Liver (tissue), 9 donors: ENCODE results near the gene SYPL1. TPM values are rescaled to one million over a fixed set of nuclear protein-coding genes. Genes with fewer than 3 reads are reported as not detected.

Experiments used
- DNase-seq: peaks from one replicate; pipeline ENCODE4 v3.0.0-alpha.2; 2017; ENCODE audit warnings: low spot score
- H3K27ac ChIP-seq, 2 donors: one replicate each; pipeline ENCODE4 v1.7.0; 2013; ENCODE audit warnings: inconsistent platforms in 2 of 2, low read length in 2 of 2, control low read depth in 1 of 2, low read depth in 1 of 2, mild to moderate bottlenecking in 1 of 2
- H3K27me3 ChIP-seq, 4 donors: one replicate each; pipeline versions ENCODE4 v1.6.1 to v1.7.0; 2013; ENCODE audit warnings: low read length in 3 of 4, inconsistent platforms in 1 of 4, mild to moderate bottlenecking in 1 of 4, moderate library complexity in 1 of 4; ENCODE audit not compliant: control insufficient read depth in 4 of 4, insufficient read depth in 4 of 4
- H3K36me3 ChIP-seq, 4 donors: one replicate each; pipeline versions ENCODE4 v1.6.1 to v1.7.0; 2013; ENCODE audit warnings: low read length in 3 of 4, mild to moderate bottlenecking in 3 of 4, low read depth in 1 of 4, moderate library complexity in 1 of 4; ENCODE audit not compliant: control insufficient read depth in 4 of 4, insufficient read depth in 3 of 4
- H3K4me1 ChIP-seq, 4 donors: one replicate each; pipeline versions ENCODE4 v1.6.1 to v1.7.0; 2013; ENCODE audit warnings: low read length in 3 of 4, mild to moderate bottlenecking in 3 of 4, moderate library complexity in 1 of 4; ENCODE audit not compliant: control insufficient read depth in 4 of 4, insufficient read depth in 4 of 4
- H3K4me3 ChIP-seq, 3 donors: one replicate each; pipeline versions ENCODE4 v1.6.1 to v1.7.0; 2013; ENCODE audit warnings: low read length in 3 of 3, control low read depth in 1 of 3, low read depth in 1 of 3, mild to moderate bottlenecking in 1 of 3
- H3K9ac ChIP-seq, 2 donors: one replicate each; pipeline ENCODE4 v1.7.0; 2013; ENCODE audit warnings: low read length in 2 of 2, mild to moderate bottlenecking in 2 of 2, moderate library complexity in 2 of 2, control low read depth in 1 of 2, low read depth in 1 of 2
- H3K9me3 ChIP-seq, 4 donors: one replicate each; pipeline versions ENCODE4 v1.6.1 to v1.7.0; 2013; ENCODE audit warnings: low read length in 3 of 4; ENCODE audit not compliant: control insufficient read depth in 4 of 4
- ATF3 ChIP-seq: IDR thresholded peaks from 2 replicates; pipeline ENCODE4 v1.6.1; 2016; ENCODE audit warnings: antibody characterized with exemption
- CTCF ChIP-seq: fragments of 150-350 bp; IDR thresholded peaks from 2 replicates; pipeline ENCODE4 v1.5.1; 2017; ENCODE audit warnings: improper control_type of control experiment, low read depth, low read length; ENCODE audit not compliant: missing input control
- EGR1 ChIP-seq, 2 donors: IDR thresholded peaks; 2 replicates each; pipeline ENCODE4 v1.6.1; 2016 to 2018; ENCODE audit warnings: antibody characterized with exemption in 2 of 2, low read depth in 2 of 2
- FOXA2 ChIP-seq: IDR thresholded peaks from 2 replicates; pipeline ENCODE4 v1.6.1; 2016; ENCODE audit warnings: antibody characterized with exemption
- GABPA ChIP-seq, 2 donors: IDR thresholded peaks in 1 of 2; conservative IDR thresholded peaks in 1 of 2; 2 replicates each; pipeline ENCODE4 v1.6.1; 2016; ENCODE audit warnings: antibody characterized with exemption in 2 of 2, mild to moderate bottlenecking in 1 of 2, moderate library complexity in 1 of 2
- HNF4A ChIP-seq, 2 donors: conservative IDR thresholded peaks; 2 replicates each; pipeline ENCODE4 v1.6.1; 2016; ENCODE audit warnings: antibody characterized with exemption in 2 of 2, mild to moderate bottlenecking in 2 of 2
- HNF4G ChIP-seq: IDR thresholded peaks from 2 replicates; pipeline ENCODE4 v1.6.1; 2016; ENCODE audit warnings: antibody characterized with exemption
- MAX ChIP-seq: IDR thresholded peaks from 2 replicates; pipeline ENCODE4 v1.6.1; 2016; ENCODE audit warnings: antibody characterized with exemption
- NR2F2 ChIP-seq: IDR thresholded peaks from 2 replicates; pipeline ENCODE4 v1.6.1; 2016; ENCODE audit warnings: antibody characterized with exemption
- RAD21 ChIP-seq, 2 donors: IDR thresholded peaks; 2 replicates each; pipeline ENCODE4 v1.6.1; 2016; ENCODE audit warnings: antibody characterized with exemption in 2 of 2, mild to moderate bottlenecking in 2 of 2
- REST ChIP-seq: IDR thresholded peaks from 2 replicates; pipeline ENCODE4 v1.6.1; 2016; ENCODE audit warnings: antibody characterized with exemption, mild to moderate bottlenecking
- RXRA ChIP-seq, 2 donors: IDR thresholded peaks; 2 replicates each; pipeline ENCODE4 v1.6.1; 2017 to 2018; ENCODE audit warnings: antibody characterized with exemption in 2 of 2, mild to moderate bottlenecking in 1 of 2
- TAF1 ChIP-seq: conservative IDR thresholded peaks from 2 replicates; pipeline ENCODE4 v1.6.1; 2016; ENCODE audit warnings: antibody characterized with exemption, mild to moderate bottlenecking
- ZBTB33 ChIP-seq: IDR thresholded peaks from 2 replicates; pipeline ENCODE4 v1.6.1; 2016; ENCODE audit warnings: antibody characterized with exemption
- WGBS: extraction: QIAGEN DNeasy Blood & Tissue Kit; methylation state at CpG from one replicate; pipeline ENCODE4 v1.1.7; 2013; 5-methylcytosine and 5-hydroxymethylcytosine counted together
- polyA plus RNA-seq, 2 donors: library from polyadenylated mRNA; stranded (reverse) in 1 of 2; unstranded in 1 of 2; fragments of 200-250 nt in 1 of 2; fragments of >200 nt in 1 of 2; fragmentation: Nextera tagmentation in 1 of 2; extraction: Ambion mirVana in 1 of 2; gene quantifications; one replicate each; pipeline versions ENCODE4 v1.2.1 to v1.2.3, GENCODE V29; 2013 to 2015
- total RNA-seq, 2 donors: library from RNA; depleted of rRNA; stranded (reverse); fragments of >200 nt; gene quantifications; one replicate each; pipeline ENCODE4 v1.2.3, GENCODE V29; 2014
- donor health status: healthy.
- donor health status: healthy.
- donor health status: healthy.
- donor health status: healthy.
- donor health status: healthy.

Gene SYPL1
- total and polyA plus RNA-seq, 4 donors: 25.5 to 41.2 (median 28.8) TPM

- Histone ChIP-seq H3K4me1 (no peaks in the 10 kb centered on the region), H3K27ac (no peak overlapping the region)
- no peak for DNase-seq
Observed at GRCh38 chr7:106119719-106120118, 7.6 kb upstream of the SYPL1 start.

GRCh38 chr7:106117786-106118544, 5.9 kb upstream of the SYPL1 start:
- no peak overlapping the region for H3K4me3 ChIP-seq
- peaks cover 0 to under 1% (median under 1%) of the 10 kb centered on the region in 4 donors for H3K4me1 ChIP-seq
- no peak overlapping the region for H3K9ac ChIP-seq
- no peak for DNase-seq
- 93% methylated on average over 9 of the region's 9 CpGs for WGBS
- no peaks in the 10 kb centered on the region for H3K36me3 ChIP-seq
- no peaks in the 10 kb centered on the region for H3K27me3 ChIP-seq
- H3K9me3 ChIP-seq: no peaks in the 10 kb centered on the region
- no peak overlapping the region for H3K27ac ChIP-seq
- TF ChIP-seq ZBTB33 (no peak), EGR1 (IDR thresholded peaks at IDR 0.05; ENCODE audit: low read depth in 2 of 2) (no peak), NR2F2 (no peak)

More at GRCh38 chr7:106119719-106120118, 7.6 kb upstream of the SYPL1 start:
- WGBS: 86% methylated on average over 3 of the region's 3 CpGs
- H3K4me3 ChIP-seq: no peak overlapping the region
- no peaks in the 10 kb centered on the region for H3K9me3 ChIP-seq
- H3K36me3 ChIP-seq: no peaks in the 10 kb centered on the region
- no peak overlapping the region for H3K9ac ChIP-seq
- no peaks in the 10 kb centered on the region for H3K27me3 ChIP-seq
- TF ChIP-seq HNF4G: no peak
- TF ChIP-seq NR2F2: no peak
- TF ChIP-seq CTCF: no peak

- Histone ChIP-seq H3K9ac (no peak overlapping the region), H3K9me3 (no peaks in the 10 kb centered on the region), H3K36me3 (no peaks in the 10 kb centered on the region), H3K4me3 (no peak overlapping the region), H3K4me1 (peaks cover 0 to 3% (median 2%) of the 10 kb centered on the region in 4 donors), H3K27me3 (no peaks in the 10 kb centered on the region), H3K27ac (no peak overlapping the region)
- no peak for DNase-seq
- TF ChIP-seq FOXA2: no peak
- TF ChIP-seq RAD21 (IDR thresholded peaks at IDR 0.05): no peak
- TF ChIP-seq ATF3: no peak
- TF ChIP-seq REST: no peak
- TF ChIP-seq TAF1: no peak
- no peak for TF ChIP-seq HNF4A (conservative IDR thresholded peaks at IDR 0.05)
- TF ChIP-seq RXRA (IDR thresholded peaks at IDR 0.05): no peak
- no peak for TF ChIP-seq EGR1 (IDR thresholded peaks at IDR 0.05; ENCODE audit: low read depth in 2 of 2)
- no peak for TF ChIP-seq MAX
- TF ChIP-seq GABPA (IDR thresholded peaks at IDR 0.05 in 1 of 2, conservative IDR thresholded peaks at IDR 0.05 in 1 of 2): no peak
- WGBS: 81% methylated on average over 6 of the region's 6 CpGs
Observed at GRCh38 chr7:106116161-106116704, 4.1 kb upstream of the SYPL1 start.
